ENCODE results near the gene FCN3.

DNA sequence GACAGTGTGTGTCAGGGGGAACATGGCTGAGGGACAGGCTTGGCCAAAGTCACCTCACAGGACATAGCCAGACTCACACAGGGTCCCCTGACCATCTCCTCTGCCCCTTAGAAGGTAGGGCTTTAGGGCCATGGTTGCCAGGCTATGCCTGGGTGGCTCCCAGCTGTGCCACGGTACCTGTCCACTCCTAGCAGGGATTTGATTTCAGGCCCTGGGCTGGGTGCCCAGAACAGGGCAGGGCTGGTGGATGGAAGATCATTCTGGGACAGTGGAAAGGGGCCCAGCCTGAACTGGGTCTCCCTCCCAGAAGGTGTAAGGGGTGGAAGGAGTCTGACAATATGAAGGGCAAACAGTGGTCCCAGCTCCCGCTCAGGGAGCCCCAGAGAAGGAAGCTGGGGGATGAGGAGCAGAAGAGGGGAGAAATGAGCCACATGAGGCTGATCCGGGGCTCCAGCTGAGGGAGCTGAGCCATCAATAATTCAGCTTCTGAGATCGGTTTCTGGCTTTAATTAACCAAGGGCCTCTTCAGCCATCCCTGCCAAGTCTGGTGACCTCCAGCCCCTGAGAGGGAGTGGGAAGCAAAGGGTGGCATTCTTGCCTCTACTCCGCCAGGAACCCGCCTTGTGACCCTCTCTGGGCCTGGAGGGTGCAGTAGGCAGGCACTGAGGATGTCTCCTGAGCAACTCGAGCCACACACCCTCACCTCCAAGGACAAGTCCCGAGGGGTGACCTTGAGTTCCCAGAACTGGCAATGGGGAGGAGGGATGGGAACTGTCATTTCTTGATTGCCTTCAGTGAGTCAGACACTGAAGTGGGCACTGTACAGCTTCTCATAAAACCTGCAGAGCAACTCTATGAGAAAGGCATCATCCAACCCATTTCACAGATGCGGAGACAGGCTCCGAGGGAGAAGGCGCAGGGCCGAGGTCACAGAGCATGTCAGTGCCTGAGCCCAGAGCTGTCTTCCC lies 6.4 kb upstream of the FCN3 start:
- TF ChIP-seq, protein P1, sequence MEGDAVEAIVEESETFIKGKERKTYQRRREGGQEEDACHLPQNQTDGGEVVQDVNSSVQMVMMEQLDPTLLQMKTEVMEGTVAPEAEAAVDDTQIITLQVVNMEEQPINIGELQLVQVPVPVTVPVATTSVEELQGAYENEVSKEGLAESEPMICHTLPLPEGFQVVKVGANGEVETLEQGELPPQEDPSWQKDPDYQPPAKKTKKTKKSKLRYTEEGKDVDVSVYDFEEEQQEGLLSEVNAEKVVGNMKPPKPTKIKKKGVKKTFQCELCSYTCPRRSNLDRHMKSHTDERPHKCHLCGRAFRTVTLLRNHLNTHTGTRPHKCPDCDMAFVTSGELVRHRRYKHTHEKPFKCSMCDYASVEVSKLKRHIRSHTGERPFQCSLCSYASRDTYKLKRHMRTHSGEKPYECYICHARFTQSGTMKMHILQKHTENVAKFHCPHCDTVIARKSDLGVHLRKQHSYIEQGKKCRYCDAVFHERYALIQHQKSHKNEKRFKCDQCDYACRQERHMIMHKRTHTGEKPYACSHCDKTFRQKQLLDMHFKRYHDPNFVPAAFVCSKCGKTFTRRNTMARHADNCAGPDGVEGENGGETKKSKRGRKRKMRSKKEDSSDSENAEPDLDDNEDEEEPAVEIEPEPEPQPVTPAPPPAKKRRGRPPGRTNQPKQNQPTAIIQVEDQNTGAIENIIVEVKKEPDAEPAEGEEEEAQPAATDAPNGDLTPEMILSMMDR (IDR thresholded peaks at IDR 0.05): no peak
- TF ChIP-seq POLR2A (IDR thresholded peaks at IDR 0.05; ENCODE audit: low read depth) (no peak), POLR2AphosphoS5 (IDR thresholded peaks at IDR 0.05) (no peak)
